Osteoblast (primary cell): Measurements from ENCODE around the gene EVA1B. TPM values are rescaled to one million over a fixed set of nuclear protein-coding genes. Genes with fewer than 3 reads are reported as not detected.

Source experiments
- DNase-seq: peaks from one replicate; pipeline ENCODE4 v3.0.0; 2011; ENCODE audit warnings: low spot score, mixed read lengths; ENCODE audit not compliant: insufficient read length; ENCODE audit errors: missing footprints
- H2AFZ ChIP-seq: 2 replicates; pipeline ENCODE4 v1.6.0; 2011; ENCODE audit warnings: mild to moderate bottlenecking, low read length
- H3K27ac ChIP-seq: 2 replicates; pipeline ENCODE4 v1.5.1; 2011; ENCODE audit warnings: mild to moderate bottlenecking, low read depth, low read length, moderate library complexity
- H3K27me3 ChIP-seq: 2 replicates; pipeline ENCODE4 v1.6.0; 2012; ENCODE audit warnings: mild to moderate bottlenecking, control low read depth, inconsistent platforms, low read length, moderate library complexity; ENCODE audit not compliant: insufficient read depth
- H3K36me3 ChIP-seq: 2 replicates; pipeline ENCODE4 v1.5.1; 2011; ENCODE audit warnings: mild to moderate bottlenecking, low read length, control low read depth, moderate library complexity; ENCODE audit not compliant: insufficient read depth
- H3K4me1 ChIP-seq: 2 replicates; pipeline ENCODE4 v1.5.1; 2011; ENCODE audit warnings: mild to moderate bottlenecking, low read length, control low read depth, moderate library complexity; ENCODE audit not compliant: insufficient read depth
- H3K4me2 ChIP-seq: 2 replicates; pipeline ENCODE4 v1.6.0; 2011; ENCODE audit warnings: mild to moderate bottlenecking, low read length; ENCODE audit not compliant: insufficient read depth
- H3K4me3 ChIP-seq: fragments of 200-600 bp; sonication (generic); 3 replicates; pipeline ENCODE4 v1.5.1; 2012; ENCODE audit warnings: mild to moderate bottlenecking, low read length, inconsistent platforms; ENCODE audit not compliant: insufficient read depth
- H3K79me2 ChIP-seq: 2 replicates; pipeline ENCODE4 v1.6.0; 2012; ENCODE audit warnings: mild to moderate bottlenecking, low read length, control low read depth, inconsistent platforms; ENCODE audit not compliant: insufficient read depth
- H3K9me3 ChIP-seq: 2 replicates; pipeline ENCODE4 v1.5.1; 2011; ENCODE audit warnings: low read depth, low read length, control low read depth
- H4K20me1 ChIP-seq: 2 replicates; pipeline ENCODE4 v1.6.0; 2012; ENCODE audit warnings: mild to moderate bottlenecking, low read length, control low read depth; ENCODE audit not compliant: insufficient read depth
- CTCF ChIP-seq: IDR thresholded peaks from 2 replicates; pipeline ENCODE4 v1.5.1; 2011; ENCODE audit warnings: mild to moderate bottlenecking, low read depth, low read length, moderate library complexity; ENCODE audit errors: extremely low read depth
- total RNA-seq: library from RNA; depleted of rRNA; stranded (reverse); fragments of >200 nt; gene quantifications from 2 replicates; pipeline ENCODE4 v1.2.3, GENCODE V29; 2012

The EVA1B gene
- total RNA-seq, 1 donor, result 135 TPM

- TF ChIP-seq CTCF, result no peak
- no peak overlapping the region for H2AFZ ChIP-seq
- no peaks in the 10 kb centered on the region for H3K9me3 ChIP-seq
- peaks cover 84% of the 10 kb centered on the region for H3K36me3 ChIP-seq
- H3K4me2 ChIP-seq, result no peak overlapping the region
- no peak for DNase-seq
- H3K4me3 ChIP-seq, result no peak overlapping the region
- H3K27me3 ChIP-seq, result no peaks in the 10 kb centered on the region
- peak overlapping the region; percentile 19 for H3K27ac ChIP-seq
- peaks cover 12% of the 10 kb centered on the region for H3K4me1 ChIP-seq
- peaks cover 17% of the 10 kb centered on the region for H3K79me2 ChIP-seq
- peaks cover 23% of the 10 kb centered on the region for H4K20me1 ChIP-seq
Observed at GRCh38 chr1:36298640-36299039, 24.8 kb downstream of the EVA1B start.

GRCh38 chr1:36297062-36297461, 26.4 kb downstream of the EVA1B start:
- H4K20me1 ChIP-seq, result peaks cover 10% of the 10 kb centered on the region
- H3K27me3 ChIP-seq, result no peaks in the 10 kb centered on the region
- peaks cover 12% of the 10 kb centered on the region for H3K4me1 ChIP-seq
- H3K9me3 ChIP-seq, result no peaks in the 10 kb centered on the region
- no peak overlapping the region for H3K27ac ChIP-seq
- no peak overlapping the region for H3K4me2 ChIP-seq
- H3K36me3 ChIP-seq, result peaks cover 83% of the 10 kb centered on the region
- DNase-seq, result no peak
- H2AFZ ChIP-seq, result no peak overlapping the region
- no peak overlapping the region for H3K4me3 ChIP-seq
- TF ChIP-seq CTCF, result no peak
- peaks cover 26% of the 10 kb centered on the region for H3K79me2 ChIP-seq

- Histone ChIP-seq H3K79me2 (peaks cover 42% of the 10 kb centered on the region), H3K9me3 (no peaks in the 10 kb centered on the region), H3K27me3 (no peaks in the 10 kb centered on the region), H3K36me3 (peaks cover 83% of the 10 kb centered on the region), H3K4me3 (no peak overlapping the region), H3K27ac (no peak overlapping the region), H3K4me1 (peaks cover 11% of the 10 kb centered on the region), H3K4me2 (no peak overlapping the region), H4K20me1 (peaks cover 7% of the 10 kb centered on the region), H2AFZ (no peak overlapping the region)
- DNase-seq, result no peak
- TF ChIP-seq CTCF, result no peak
Observed at GRCh38 chr1:36295390-36295789, 28.1 kb downstream of the EVA1B start.

GRCh38 chr1:36287595-36287994, 35.9 kb downstream of the EVA1B start:
- Histone ChIP-seq H2AFZ (no peak overlapping the region), H3K4me3 (no peak overlapping the region), H3K4me1 (peaks cover 7% of the 10 kb centered on the region), H3K27me3 (no peaks in the 10 kb centered on the region), H3K4me2 (no peak overlapping the region), H3K79me2 (peaks cover 79% of the 10 kb centered on the region), H3K9me3 (no peaks in the 10 kb centered on the region), H3K27ac (peak overlapping the region; percentile 20), H3K36me3 (peaks cover 87% of the 10 kb centered on the region), H4K20me1 (peaks cover 7% of the 10 kb centered on the region)
- no peak for DNase-seq
- no peak for TF ChIP-seq CTCF
